H1 (cell line): Measurements from ENCODE around the gene STX8. TPM values are rescaled to one million over a fixed set of nuclear protein-coding genes. Genes with fewer than 3 reads are reported as not detected.

ENCODE experiments used
- CTCF ChIA-PET: fragments of 300-600 bp; sonication (Branson Sonifier 250); formaldehyde crosslinking; loops from one replicate; lab custom pipeline; 2021; ENCODE audit not compliant: partially characterized antibody; lab: Charles Lee
- POLR2A ChIA-PET: fragments of 300-600 bp; sonication (Branson Sonifier 250); formaldehyde crosslinking; loops from one replicate; lab custom pipeline; 2021; ENCODE audit warnings: inconsistent platforms; ENCODE audit not compliant: partially characterized antibody; lab: Charles Lee
- DNase-seq, 2 experiments: peaks; one replicate each; pipeline versions ENCODE4 v3.0.0 to v3.0.0-alpha.2; 2010 to 2022; ENCODE audit warnings: low spot score in 2 of 2, low read depth in 1 of 2, mixed read lengths in 1 of 2
- FAIRE-seq: peaks from 2 replicates; lab custom pipeline; 2011; peaks lifted over from hg19 to GRCh38; lab: Jason Lieb, UNC
- H2AFZ ChIP-seq: 2 replicates; pipeline ENCODE4 v1.8.1; 2012; ENCODE audit warnings: low read length, inconsistent platforms
- H2AK5ac ChIP-seq: 2 replicates; pipeline ENCODE4 v1.6.1; 2013; ENCODE audit warnings: low read depth, low read length
- H2BK120ac ChIP-seq: replicated peaks from 2 replicates; pipeline ENCODE3; 2013; ENCODE audit warnings: low read depth, low read length, inconsistent platforms
- H2BK12ac ChIP-seq: 2 replicates; pipeline ENCODE4 v1.6.1; 2013; ENCODE audit warnings: low read depth, low read length
- H2BK15ac ChIP-seq: 2 replicates; pipeline ENCODE4 v1.6.1; 2013; ENCODE audit warnings: low read length
- H2BK20ac ChIP-seq: 2 replicates; pipeline ENCODE4 v1.6.1; 2013; ENCODE audit warnings: low read length
- H2BK5ac ChIP-seq: 2 replicates; pipeline ENCODE4 v1.6.1; 2013; ENCODE audit warnings: low read depth, low read length
- H3K14ac ChIP-seq: 2 replicates; pipeline ENCODE4 v1.6.1; 2013; ENCODE audit warnings: inconsistent platforms; ENCODE audit not compliant: insufficient read length
- H3K18ac ChIP-seq: 2 replicates; pipeline ENCODE4 v1.6.1; 2013; ENCODE audit warnings: low read length; ENCODE audit errors: extremely low read depth
- H3K23ac ChIP-seq: 2 replicates; pipeline ENCODE4 v1.6.1; 2013; ENCODE audit warnings: inconsistent platforms; ENCODE audit not compliant: insufficient read length
- H3K23me2 ChIP-seq: 2 replicates; pipeline ENCODE4 v1.6.1; 2013; ENCODE audit warnings: low read depth, low read length
- H3K27ac ChIP-seq: 2 replicates; pipeline ENCODE4 v1.6.1; 2011; ENCODE audit warnings: low read depth, low read length, inconsistent platforms
- H3K27me3 ChIP-seq, 4 experiments: replicated peaks in 1 of 4; 1 replicate in 1 of 4; 2 replicates in 3 of 4; pipeline versions ENCODE4 v1.6.1 to v1.8.1; 2011 to 2013; ENCODE audit warnings: low read length in 3 of 4, mild to moderate bottlenecking in 3 of 4, inconsistent platforms in 2 of 4, mixed read lengths in 2 of 4, moderate library complexity in 1 of 4; ENCODE audit not compliant: control insufficient read depth in 3 of 4, insufficient read depth in 3 of 4; ENCODE audit errors: extremely low read depth in 1 of 4
- H3K36me3 ChIP-seq, 4 experiments: 2 replicates each; pipeline versions ENCODE4 v1.6.1 to v1.8.1; 2011 to 2013; ENCODE audit warnings: mild to moderate bottlenecking in 4 of 4, low read length in 3 of 4, moderate library complexity in 2 of 4, control low read depth in 1 of 4, inconsistent platforms in 1 of 4; ENCODE audit not compliant: insufficient read depth in 4 of 4, control insufficient read depth in 2 of 4
- H3K4ac ChIP-seq: replicated peaks from 2 replicates; pipeline ENCODE3; 2013; ENCODE audit warnings: low read length, low read depth, mixed read lengths, inconsistent platforms; ENCODE audit not compliant: insufficient read length
- H3K4me1 ChIP-seq, 4 experiments: replicated peaks in 1 of 4; 1 replicate in 1 of 4; 2 replicates in 3 of 4; pipeline versions ENCODE4 v1.6.1 to v1.8.1; 2011 to 2013; ENCODE audit warnings: low read length in 3 of 4, inconsistent platforms in 2 of 4, mixed read lengths in 1 of 4; ENCODE audit not compliant: insufficient read depth in 4 of 4, control insufficient read depth in 3 of 4
- H3K4me2 ChIP-seq, 2 experiments: 2 replicates each; pipeline versions ENCODE4 v1.6.1 to v1.8.1; 2011 to 2013; ENCODE audit warnings: low read depth in 2 of 2, low read length in 2 of 2, control low read depth in 1 of 2, inconsistent platforms in 1 of 2, mild to moderate bottlenecking in 1 of 2; ENCODE audit not compliant: insufficient read depth in 1 of 2
- H3K4me3 ChIP-seq, 4 experiments: fragments of 200-600, 300-600 bp in 1 of 4; sonication (generic), shearing (Covaris generic), sonication (Bioruptor Twin) in 1 of 4; 2 replicates each; pipeline versions ENCODE4 v1.5.1 to v1.8.1; 2011 to 2016; ENCODE audit warnings: low read length in 4 of 4, low read depth in 3 of 4, control low read depth in 2 of 4, inconsistent platforms in 2 of 4, mild to moderate bottlenecking in 2 of 4, mixed read lengths in 1 of 4, moderate library complexity in 1 of 4; ENCODE audit not compliant: insufficient read depth in 2 of 4; ENCODE audit errors: extremely low read depth in 1 of 4
- H3K56ac ChIP-seq: replicated peaks from 2 replicates; pipeline ENCODE3; 2013; ENCODE audit warnings: low read depth, mild to moderate bottlenecking, mixed read lengths, low read length, inconsistent platforms; ENCODE audit not compliant: insufficient read length
- H3K79me1 ChIP-seq: 2 replicates; pipeline ENCODE4 v1.6.1; 2013; ENCODE audit warnings: low read depth, low read length, control low read depth
- H3K79me2 ChIP-seq, 2 experiments: 2 replicates each; pipeline versions ENCODE4 v1.6.1 to v1.8.1; 2012 to 2013; ENCODE audit warnings: low read length in 2 of 2, mild to moderate bottlenecking in 2 of 2, inconsistent platforms in 1 of 2; ENCODE audit not compliant: insufficient read depth in 2 of 2, control insufficient read depth in 1 of 2
- H3K9ac ChIP-seq, 4 experiments: replicated peaks in 1 of 4; 1 replicate in 1 of 4; 2 replicates in 3 of 4; pipeline versions ENCODE4 v1.6.1 to v1.8.1; 2011 to 2013; ENCODE audit warnings: low read depth in 3 of 4, low read length in 3 of 4, control low read depth in 2 of 4, mild to moderate bottlenecking in 2 of 4, moderate library complexity in 2 of 4, inconsistent platforms in 1 of 4; ENCODE audit errors: extremely low read depth in 1 of 4
- H3K9me3 ChIP-seq, 2 experiments: 2 replicates each; pipeline versions ENCODE4 v1.6.1 to v1.8.1; 2012 to 2013; ENCODE audit warnings: mild to moderate bottlenecking in 2 of 2, moderate library complexity in 2 of 2, control low read depth in 1 of 2, inconsistent platforms in 1 of 2, low read depth in 1 of 2, low read length in 1 of 2, mixed read lengths in 1 of 2; ENCODE audit not compliant: insufficient read depth in 2 of 2
- H4K20me1 ChIP-seq, 2 experiments: replicated peaks in 1 of 2; 2 replicates each; pipeline versions ENCODE3 to v1.8.1; 2011 to 2013; ENCODE audit warnings: inconsistent platforms in 2 of 2, low read length in 2 of 2, mild to moderate bottlenecking in 1 of 2; ENCODE audit not compliant: insufficient read depth in 2 of 2, control insufficient read depth in 1 of 2
- H4K5ac ChIP-seq: 2 replicates; pipeline ENCODE4 v1.6.1; 2013; ENCODE audit warnings: low read length, low read depth, mixed read lengths, inconsistent platforms; ENCODE audit not compliant: insufficient read length
- H4K8ac ChIP-seq: 2 replicates; pipeline ENCODE4 v1.8.0; 2013; ENCODE audit warnings: mild to moderate bottlenecking, moderate library complexity, low read length, inconsistent platforms; ENCODE audit not compliant: insufficient read depth; ENCODE audit errors: extremely low read depth
- H4K91ac ChIP-seq: replicated peaks from 2 replicates; pipeline ENCODE3; 2013; ENCODE audit warnings: low read length, mixed read lengths, inconsistent platforms; ENCODE audit not compliant: insufficient read length
- NANOG ChIP-seq: IDR thresholded peaks from 2 replicates; pipeline ENCODE4 v1.6.1; 2011; ENCODE audit warnings: low read length, low read depth, mild to moderate bottlenecking, inconsistent platforms; ENCODE audit not compliant: insufficient read depth, poor library complexity, severe bottlenecking
- WGBS, 2 experiments: shearing (Covaris generic) in 1 of 2; methylation state at CpG; one replicate each; pipeline versions ENCODE4 v1.1.6 to v1.1.7; 2013 to 2015; ENCODE audit warnings: low lambda C conversion rate in 2 of 2, mixed read lengths in 2 of 2, inconsistent platforms in 1 of 2, low coverage in 1 of 2, missing lambda C conversion rate in 1 of 2; ENCODE audit not compliant: insufficient replicate concordance in 2 of 2, insufficient coverage in 1 of 2, insufficient read length in 1 of 2; ENCODE audit errors: extremely low coverage in 1 of 2, missing lambda C conversion rate in 1 of 2; 5-methylcytosine and 5-hydroxymethylcytosine counted together
- polyA plus RNA-seq, 7 experiments: library from polyadenylated mRNA; depleted of rRNA in 3 of 7; stranded (reverse) in 5 of 7; unstranded in 2 of 7; fragments of >200 nt in 5 of 7; fragments of 200-250 nt in 2 of 7; gene quantifications; 1 replicate in 5 of 7; 2 replicates in 1 of 7; 4 replicates in 1 of 7; pipeline versions ENCODE4 v1.2.1 to v1.2.3, GENCODE V29; 2011 to 2013; ENCODE audit warnings: missing spikeins in 2 of 7, mixed read lengths in 2 of 7
- total RNA-seq: library from RNA; stranded (reverse); fragmentation: NEBNext Ultra II Directional; extraction: Animal tissue kit (Norgen Biotek cat#: 25700); gene quantifications from 2 replicates; pipeline ENCODE4 v1.2.1, GENCODE V29; 2021

STX8 gene
- total and polyA plus RNA-seq, 2 of the 8 experiments (the other 6 are each of a cell fraction or from before 2014, with no cell fraction given), result 22.8 to 42.5 TPM

GRCh38 chr17:9488556-9488955 is 87.1 kb downstream of the STX8 start:
- no peak for DNase-seq
- Histone ChIP-seq H2BK12ac (no peak overlapping the region), H3K4me3 (no peak overlapping the region), H4K8ac (no peak overlapping the region), H3K79me2 (no peaks in the 10 kb centered on the region), H3K18ac (no peak overlapping the region), H2BK20ac (no peak overlapping the region), H3K23me2 (no peaks in the 10 kb centered on the region; the same call in 1 of the 2 replicates), H3K4ac (no peak overlapping the region), H3K56ac (no peak overlapping the region), H3K36me3 (no peaks in the 10 kb centered on the region), H4K5ac (no peak overlapping the region), H3K9me3 (no peaks in the 10 kb centered on the region), H3K79me1 (no peaks in the 10 kb centered on the region), H2BK120ac (no peak overlapping the region), H3K4me1 (no peaks in the 10 kb centered on the region), H3K23ac (no peak overlapping the region), H3K27me3 (no peaks in the 10 kb centered on the region), H3K4me2 (no peak overlapping the region), H3K27ac (no peak overlapping the region), H3K9ac (no peak overlapping the region), H4K91ac (no peak overlapping the region), H2BK15ac (no peak overlapping the region), H3K14ac (no peak overlapping the region), H2AK5ac (no peak overlapping the region), H2BK5ac (no peak overlapping the region), H4K20me1 (no peaks in the 10 kb centered on the region), H2AFZ (no peak overlapping the region)
- CTCF ChIA-PET, result interaction anchor here (0.6 to 3.0 kb wide), 5 partner anchors 13 to 1856 kb away, joined by 3 to 12 read pairs (median 5); no protein-coding TSS in a partner anchor
- no peak for FAIRE-seq
- TF ChIP-seq NANOG, result no peak
- WGBS, 2 experiments, result 92% methylated on average over 5 of the region's 5 CpGs; no CpG with 5 or more reads in 1 of the 2 experiments
- POLR2A ChIA-PET, result no interaction called here
